Measurements from ENCODE around the gene AMBRA1.
"Not testable (repeated sequence)": the region's sequence is repeated elsewhere in the genome, so short reads cannot be mapped to it uniquely, and the experiment has no call there.

The AMBRA1 gene

DNA sequence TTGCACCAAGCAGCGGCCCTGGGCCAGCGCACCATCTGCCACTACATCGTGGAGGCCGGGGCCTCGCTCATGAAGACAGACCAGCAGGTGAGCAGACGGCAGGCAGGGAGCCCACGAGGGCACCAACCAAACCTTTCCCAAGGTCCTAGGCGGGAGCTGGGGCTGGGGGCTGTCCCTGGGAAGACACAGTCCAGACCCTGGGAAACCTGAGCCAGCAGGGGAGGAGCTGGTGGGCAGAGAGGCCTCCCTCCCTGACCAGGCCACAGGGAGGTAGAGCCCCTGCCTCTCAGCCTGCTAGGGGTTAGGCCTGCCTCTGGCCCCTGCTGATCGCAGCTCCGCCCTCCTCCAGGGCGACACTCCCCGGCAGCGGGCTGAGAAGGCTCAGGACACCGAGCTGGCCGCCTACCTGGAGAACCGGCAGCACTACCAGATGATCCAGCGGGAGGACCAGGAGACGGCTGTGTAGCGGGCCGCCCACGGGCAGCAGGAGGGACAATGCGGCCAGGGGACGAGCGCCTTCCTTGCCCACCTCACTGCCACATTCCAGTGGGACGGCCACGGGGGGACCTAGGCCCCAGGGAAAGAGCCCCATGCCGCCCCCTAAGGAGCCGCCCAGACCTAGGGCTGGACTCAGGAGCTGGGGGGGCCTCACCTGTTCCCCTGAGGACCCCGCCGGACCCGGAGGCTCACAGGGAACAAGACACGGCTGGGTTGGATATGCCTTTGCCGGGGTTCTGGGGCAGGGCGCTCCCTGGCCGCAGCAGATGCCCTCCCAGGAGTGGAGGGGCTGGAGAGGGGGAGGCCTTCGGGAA, 214.1 kb downstream of the AMBRA1 start:
- not testable (repeated sequence) for DNase-seq

DNA sequence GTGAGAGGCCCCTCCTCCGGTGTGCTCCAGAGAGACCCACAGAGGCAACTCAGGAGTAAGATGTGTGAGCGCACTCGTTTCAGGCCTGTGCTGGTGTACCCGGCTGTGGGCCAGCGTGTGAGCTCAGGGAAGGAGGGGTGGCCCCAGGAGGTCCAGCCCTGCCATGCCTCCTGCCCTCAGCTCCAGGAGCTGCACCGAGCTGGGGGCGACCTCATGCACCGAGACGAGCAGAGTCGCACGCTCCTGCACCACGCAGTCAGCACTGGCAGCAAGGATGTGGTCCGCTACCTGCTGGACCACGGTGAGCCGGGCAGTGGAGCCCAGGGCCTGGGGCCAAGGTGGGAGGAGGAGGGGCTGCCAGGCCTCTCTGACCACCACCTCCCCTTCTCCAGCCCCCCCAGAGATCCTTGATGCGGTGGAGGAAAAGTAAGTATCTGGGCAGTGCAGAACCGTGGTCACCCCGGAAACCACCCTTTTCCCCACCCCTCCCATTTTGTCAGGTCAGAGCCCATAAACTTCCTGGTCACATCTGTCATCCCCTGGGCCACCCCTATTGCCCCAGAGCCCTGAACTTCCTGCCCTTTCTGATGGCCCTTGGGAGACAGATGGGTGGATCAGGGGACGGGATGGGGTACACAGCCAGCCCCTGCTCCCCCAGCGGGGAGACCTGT, 214.9 kb downstream of the AMBRA1 start:
- DNase-seq, result no peak

DNA sequence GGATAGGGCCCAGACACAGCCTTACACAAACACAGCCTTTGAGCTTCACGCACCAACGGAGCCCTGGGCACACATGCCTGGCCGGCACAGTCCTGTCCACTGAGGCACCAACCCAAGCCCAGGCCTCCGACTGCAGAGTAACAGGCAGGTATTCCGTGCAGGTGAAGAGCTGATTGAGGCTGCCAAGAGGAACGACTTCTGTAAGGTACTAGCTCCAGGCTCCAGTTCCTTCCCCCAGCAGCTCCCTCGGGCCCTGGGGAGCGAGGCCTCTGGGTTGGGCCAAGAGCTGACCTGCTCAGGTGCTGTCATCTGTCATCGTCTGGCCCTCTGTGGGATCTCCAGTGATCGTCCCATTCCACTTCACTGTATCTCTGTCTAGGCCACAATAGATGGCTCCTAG, 215.5 kb downstream of the AMBRA1 start:
- DNase-seq, result no peak

DNA sequence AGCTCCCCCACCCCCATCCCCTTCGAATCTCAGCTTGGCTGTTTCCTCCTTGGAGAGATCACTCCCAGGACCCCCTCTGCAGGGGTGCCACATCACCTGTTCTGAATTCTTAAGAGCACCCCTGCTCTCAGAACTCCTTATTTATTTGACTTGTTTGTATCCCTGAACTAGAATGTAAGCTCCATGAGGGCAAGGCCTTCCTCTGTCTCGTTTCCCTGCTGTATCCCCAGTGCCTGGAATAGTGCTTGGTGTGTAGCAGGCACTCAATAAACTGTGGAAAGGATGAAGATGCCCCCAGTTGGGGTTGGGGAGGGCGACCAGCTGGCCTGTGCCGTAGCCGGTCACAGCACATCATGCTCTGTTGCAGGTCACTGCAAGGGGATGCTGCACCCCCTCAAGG, 216.0 kb downstream of the AMBRA1 start:
- no peak for DNase-seq

DNA sequence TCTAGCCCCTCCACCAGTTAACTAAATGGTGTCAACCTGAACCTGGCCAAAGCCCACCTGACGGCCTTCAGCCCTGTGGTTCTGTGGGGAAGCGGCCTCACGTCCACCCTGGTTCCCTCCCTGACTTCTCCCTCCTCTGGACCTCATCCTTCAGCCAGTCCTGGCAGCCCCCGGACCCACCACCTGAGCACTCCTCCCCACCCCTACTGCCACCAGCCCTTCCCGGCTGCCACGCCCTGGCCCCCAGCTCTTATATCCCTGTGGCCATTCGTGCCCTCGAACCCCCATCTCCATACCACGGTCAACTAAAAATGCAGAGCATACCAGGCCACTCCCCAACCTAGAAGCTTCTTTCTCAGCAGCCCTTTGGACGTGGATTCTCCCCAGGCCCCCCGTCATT, 216.5 kb downstream of the AMBRA1 start:
- DNase-seq, result no peak

DNA sequence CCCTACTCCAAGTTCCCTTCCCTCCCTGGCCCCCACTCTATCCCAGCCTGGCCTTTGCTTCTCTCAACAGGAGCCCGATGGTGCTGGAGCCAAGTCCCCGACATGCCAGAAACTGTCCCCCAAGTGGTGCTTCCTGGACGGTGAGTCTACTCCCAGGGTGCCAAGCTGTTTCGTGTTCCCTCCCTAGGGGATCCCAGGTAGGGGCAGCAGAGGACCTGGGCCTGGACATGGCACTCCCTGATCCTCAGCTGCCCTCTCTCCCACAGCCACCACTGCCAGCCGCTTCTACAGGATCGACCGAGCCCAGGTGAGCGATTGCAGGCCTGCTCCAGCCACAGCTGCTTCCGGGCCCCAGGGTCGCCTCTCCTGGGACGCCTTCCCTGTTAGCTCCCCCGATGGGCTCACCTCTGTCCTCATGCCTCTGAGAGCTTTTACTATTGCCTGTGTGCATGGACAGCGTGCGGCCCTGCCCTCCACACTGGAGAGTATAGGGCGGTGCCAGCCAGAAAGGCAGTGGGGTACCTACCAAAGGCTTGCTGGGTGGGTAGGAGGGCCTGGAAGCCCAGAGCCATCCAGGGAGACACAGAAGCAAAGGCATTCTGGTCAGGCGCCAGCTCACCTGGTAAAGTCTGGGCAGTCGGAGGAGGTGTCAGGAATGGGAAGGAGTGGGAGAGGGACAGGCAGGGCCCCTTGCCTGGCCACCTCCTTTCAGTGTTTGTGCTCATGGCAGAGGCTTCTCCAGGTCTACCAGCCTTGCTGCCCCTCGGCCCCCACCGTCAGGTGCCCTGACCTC, 217.4 kb downstream of the AMBRA1 start:
- DNase-seq, result no peak

DNA sequence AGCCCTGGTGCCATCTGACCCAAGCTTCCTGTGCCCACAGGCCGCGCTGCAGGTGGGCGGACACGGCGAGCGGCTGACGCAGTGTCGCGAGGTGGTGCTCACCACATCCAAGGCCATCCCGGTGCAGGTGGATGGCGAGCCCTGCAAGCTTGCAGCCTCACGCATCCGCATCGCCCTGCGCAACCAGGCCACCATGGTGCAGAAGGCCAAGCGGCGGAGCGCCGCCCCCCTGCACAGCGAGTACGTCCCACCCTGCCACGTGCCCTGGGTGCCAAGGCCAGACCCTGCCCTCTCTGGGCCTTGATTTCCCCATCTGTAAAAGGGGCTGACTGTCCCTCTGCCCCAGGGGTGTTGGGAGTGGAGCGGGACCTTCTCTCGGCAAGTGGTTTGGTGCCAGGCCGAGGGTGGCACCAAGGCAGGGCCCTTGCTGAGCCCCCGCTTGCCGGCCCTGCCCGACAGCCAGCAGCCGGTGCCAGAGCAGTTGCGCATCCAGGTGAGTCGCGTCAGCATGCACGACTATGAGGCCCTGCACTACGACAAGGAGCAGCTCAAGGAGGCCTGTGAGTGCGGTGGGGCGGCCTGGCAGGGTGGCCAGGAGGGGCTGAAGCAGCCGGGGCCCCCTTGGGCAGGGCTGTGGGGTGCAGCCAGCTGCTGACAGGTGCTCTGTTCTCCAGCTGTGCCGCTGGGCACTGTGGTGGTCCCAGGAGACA, 218.3 kb downstream of the AMBRA1 start:
- DNase-seq, result no peak

GRCh38 chr11:46374815-46375214, 219.0 kb downstream of the AMBRA1 start:
- no peak for DNase-seq

GRCh38 chr11:46373787-46374740, 219.8 kb downstream of the AMBRA1 start:
- DNase-seq, result no peak

DNA sequence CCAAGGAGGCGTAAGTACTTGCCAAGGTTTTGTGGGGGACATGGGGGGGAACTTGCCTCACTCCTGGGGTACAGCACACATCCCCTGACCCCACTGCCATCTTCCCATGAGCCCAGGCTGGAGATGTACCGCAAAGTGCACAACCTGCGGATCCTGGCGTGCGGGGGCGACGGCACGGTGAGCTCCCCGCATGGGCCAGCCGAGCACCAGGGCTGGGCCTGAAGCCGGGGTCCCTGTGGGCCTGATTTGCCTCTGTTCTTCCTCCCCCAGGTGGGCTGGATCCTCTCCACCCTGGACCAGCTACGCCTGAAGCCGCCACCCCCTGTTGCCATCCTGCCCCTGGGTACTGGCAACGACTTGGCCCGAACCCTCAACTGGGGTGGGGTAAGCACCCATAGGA, 221.3 kb downstream of the AMBRA1 start:
- DNase-seq, result not testable (repeated sequence)

GRCh38 chr11:46372086-46372485, 221.7 kb downstream of the AMBRA1 start:
- no peak for DNase-seq

GRCh38 chr11:46371262-46371661, 222.6 kb downstream of the AMBRA1 start:
- DNase-seq, result not testable (repeated sequence)

GRCh38 chr11:46370253-46370652, 223.6 kb downstream of the AMBRA1 start:
- no peak for DNase-seq

GRCh38 chr11:46369458-46370152, 224.2 kb downstream of the AMBRA1 start:
- DNase-seq, result peak; percentile 69

- no peak for DNase-seq
These were observed 225.9 kb downstream of the AMBRA1 start for GRCh38 chr11:46367916-46368267.

GRCh38 chr11:46367244-46367915, 226.4 kb downstream of the AMBRA1 start:
- peak; percentile 49 for DNase-seq

DNA sequence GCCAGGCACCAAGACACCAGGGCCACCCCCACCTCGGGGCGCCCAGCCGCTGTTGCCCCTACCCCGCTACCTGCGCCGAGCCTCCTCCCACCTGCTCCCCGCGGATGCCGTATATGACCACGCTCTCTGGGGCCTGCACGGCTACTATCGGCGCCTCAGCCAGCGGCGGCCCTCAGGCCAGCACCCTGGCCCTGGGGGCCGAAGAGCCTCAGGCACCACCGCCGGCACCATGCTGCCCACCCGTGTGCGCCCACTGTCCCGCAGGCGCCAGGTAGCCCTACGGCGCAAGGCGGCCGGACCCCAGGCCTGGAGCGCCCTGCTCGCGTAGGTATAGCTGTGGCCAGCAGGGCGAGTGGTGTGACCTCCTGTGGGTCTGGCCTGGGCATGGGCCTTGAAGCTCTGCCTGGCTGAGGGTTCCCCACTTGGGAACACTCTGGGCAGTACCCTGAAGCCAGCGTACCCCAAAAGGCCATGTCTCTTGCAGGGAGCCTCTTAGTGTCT, 227.1 kb downstream of the AMBRA1 start:
- no peak for DNase-seq

GRCh38 chr11:46366260-46366659, 227.6 kb downstream of the AMBRA1 start:
- no peak for DNase-seq

DNA sequence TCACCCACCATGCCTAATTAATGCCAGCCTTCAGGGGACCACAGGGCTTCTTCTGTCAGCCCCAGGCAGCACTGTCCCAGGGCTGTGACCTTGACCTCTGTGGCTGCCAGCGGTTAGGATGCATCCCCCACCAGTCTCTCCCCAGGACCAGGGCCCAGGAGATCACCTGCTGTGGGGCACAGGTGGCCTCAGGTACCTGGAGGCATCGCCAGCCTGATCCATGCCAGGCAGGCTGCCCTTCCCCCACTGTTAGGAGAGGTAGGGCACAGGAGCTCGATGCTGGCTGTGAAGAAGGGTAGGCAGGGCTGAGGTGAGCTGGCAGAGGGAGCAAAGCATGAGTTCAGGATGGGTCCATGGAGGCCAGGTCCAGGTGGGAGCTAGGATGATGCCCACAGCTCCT, 229.0 kb downstream of the AMBRA1 start:
- no peak for DNase-seq

DNA sequence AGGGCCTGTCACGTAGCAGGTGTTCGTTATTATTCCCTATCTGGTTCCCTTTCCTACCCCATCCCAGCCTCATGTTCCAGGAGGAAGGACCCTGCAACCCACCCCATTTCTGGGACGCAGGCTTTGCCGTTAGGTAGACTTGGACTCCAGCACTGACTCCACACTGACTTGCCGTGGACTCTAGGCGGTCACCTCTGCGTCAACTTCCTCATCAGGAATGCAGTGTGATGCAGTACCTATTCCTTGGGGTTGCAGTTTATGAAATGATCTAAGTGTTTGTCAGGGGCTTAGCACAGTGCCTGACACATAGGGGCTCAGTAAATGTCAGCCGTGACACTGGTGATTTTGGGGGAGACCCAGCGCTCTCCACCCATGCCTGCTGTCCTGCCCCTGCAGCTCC, 229.8 kb downstream of the AMBRA1 start:
- DNase-seq, result no peak
